SW480 (cell line): ENCODE data around the gene CCNA2.

Source experiments
- DNase-seq: peaks from one replicate; pipeline ENCODE4 v3.0.0-alpha.2; 2016; ENCODE audit warnings: low spot score

Gene CCNA2

DNA sequence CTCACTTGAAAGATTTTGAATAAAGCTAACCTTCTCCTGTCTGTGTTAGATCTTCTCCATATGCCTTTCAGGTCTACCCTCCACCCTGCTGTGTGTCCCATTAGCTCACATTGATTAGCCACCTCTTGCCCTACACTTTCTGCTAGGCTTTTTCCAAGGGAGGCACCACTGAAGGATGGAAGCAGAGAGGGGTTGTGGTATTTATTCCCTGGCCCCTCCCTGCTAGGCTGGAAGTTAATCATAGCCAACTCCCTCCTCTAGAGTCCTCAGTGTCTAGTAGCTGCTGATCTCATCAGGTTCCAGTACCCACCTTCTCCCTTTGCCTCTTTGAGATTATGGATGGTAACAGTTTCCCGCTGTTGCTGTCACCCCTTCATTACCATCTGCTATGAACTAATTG is 49.8 kb downstream of the CCNA2 start:
- DNase-seq, result no peak

DNA sequence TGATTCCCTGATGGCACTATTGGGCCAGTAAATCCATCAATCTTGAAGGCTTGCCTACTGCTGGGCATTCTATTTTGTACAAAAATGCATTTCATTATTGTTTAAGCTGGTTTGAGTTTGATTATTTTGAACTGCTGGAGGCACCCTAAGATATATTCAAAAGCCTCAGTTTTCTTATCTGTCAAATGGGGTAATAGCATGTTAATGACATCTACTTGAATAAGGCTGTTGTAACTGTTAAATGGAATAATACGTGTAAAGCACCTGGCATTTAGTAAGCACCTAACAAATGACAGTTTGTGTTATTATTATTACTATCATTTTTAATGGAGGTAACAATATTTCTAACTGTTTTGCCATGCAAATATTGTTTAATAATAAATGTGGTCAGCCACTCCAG is 51.8 kb downstream of the CCNA2 start:
- no peak for DNase-seq

DNA sequence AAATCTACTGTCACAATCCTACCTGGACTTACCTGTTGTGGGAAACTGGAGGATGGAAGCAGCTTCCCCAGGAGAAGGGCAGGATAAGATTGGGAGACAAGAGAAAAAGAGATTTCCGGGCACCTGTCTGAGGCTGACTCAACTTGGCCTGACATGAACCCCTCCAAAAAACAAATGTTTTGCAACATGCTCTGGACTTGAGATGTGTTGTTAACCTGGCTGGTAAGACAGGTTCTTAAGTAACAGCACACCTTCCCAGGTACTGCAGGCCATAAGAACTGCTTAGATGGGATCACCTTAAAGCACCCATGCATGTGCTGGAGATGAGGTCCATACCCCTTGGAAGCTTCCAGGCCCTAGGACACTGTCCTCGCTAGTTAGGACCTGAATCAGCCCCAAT is 54.3 kb downstream of the CCNA2 start:
- no peak for DNase-seq

DNA sequence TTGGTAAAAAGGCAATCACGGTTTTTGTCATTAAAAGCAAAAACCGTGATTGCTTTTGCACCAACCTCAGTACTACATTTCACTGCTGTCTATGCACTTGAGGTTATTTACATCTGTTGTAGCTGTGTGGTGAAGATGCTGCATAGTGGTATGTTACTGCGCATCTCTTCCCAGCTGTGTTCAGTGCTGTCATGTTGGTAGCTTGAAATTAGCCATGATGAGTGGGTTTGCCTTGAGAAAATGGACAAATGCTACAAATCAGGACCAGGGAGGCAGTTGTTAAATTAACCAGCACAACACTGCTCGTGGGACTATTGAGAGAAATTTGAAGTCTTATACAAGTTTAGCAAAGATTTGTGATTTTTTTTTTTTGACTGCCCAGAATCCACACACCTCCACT is 56.5 kb downstream of the CCNA2 start:
- no peak for DNase-seq
